GM12864 (cell line): Measurements from ENCODE around the gene ALK.
"Not testable (repeated sequence)": the region's sequence is repeated elsewhere in the genome, so short reads cannot be mapped to it uniquely, and the experiment has no call there.

Experiments used
- DNase-seq: peaks from one replicate; pipeline ENCODE4 v3.0.0-alpha.2; 2011; ENCODE audit warnings: low read depth
- H3K4me3 ChIP-seq: 2 replicates; pipeline ENCODE4 v1.5.1; 2011; ENCODE audit warnings: mild to moderate bottlenecking, low read depth, low read length, control low read depth
- CTCF ChIP-seq: IDR thresholded peaks from 2 replicates; pipeline ENCODE4 v1.5.1; 2011; ENCODE audit warnings: low read depth, mild to moderate bottlenecking, moderate library complexity, low read length, control low read depth, inconsistent platforms; ENCODE audit errors: missing control alignments

ALK gene

GRCh38 chr2:29759360-29759759 lies 162.0 kb downstream of the ALK start:
- no peak for TF ChIP-seq CTCF
- DNase-seq = no peak
- H3K4me3 ChIP-seq = no peak overlapping the region

GRCh38 chr2:29755829-29756228 lies 165.6 kb downstream of the ALK start:
- no peak for TF ChIP-seq CTCF
- H3K4me3 ChIP-seq = no peak overlapping the region
- no peak for DNase-seq

GRCh38 chr2:29755233-29755632 lies 166.2 kb downstream of the ALK start:
- no peak for DNase-seq
- no peak for TF ChIP-seq CTCF
- H3K4me3 ChIP-seq = no peak overlapping the region

GRCh38 chr2:29753671-29754444 lies 167.5 kb downstream of the ALK start:
- TF ChIP-seq CTCF = no peak
- no peak for DNase-seq

GRCh38 chr2:29751390-29751789 lies 170.0 kb downstream of the ALK start:
- no peak overlapping the region for H3K4me3 ChIP-seq
- TF ChIP-seq CTCF = no peak
- DNase-seq = no peak

More at GRCh38 chr2:29753671-29754444, 167.5 kb downstream of the ALK start:
- no peak overlapping the region for H3K4me3 ChIP-seq

- not testable (repeated sequence) for H3K4me3 ChIP-seq, DNase-seq
Measured at GRCh38 chr2:29750463-29750862, 170.9 kb downstream of the ALK start.

GRCh38 chr2:29749843-29750242 lies 171.5 kb downstream of the ALK start:
- TF ChIP-seq CTCF = no peak
- DNase-seq = no peak
- no peak overlapping the region for H3K4me3 ChIP-seq
